ENCODE measurements around the gene SUGT1.

SUGT1 gene

GRCh38 chr13:52737965-52738364, 85.3 kb downstream of the SUGT1 start:
- no peaks in the 10 kb centered on the region for H3F3A ChIP-seq (ENCODE audit: insufficient read depth, low read length)
- no peak overlapping the region for H2AFZ ChIP-seq (ENCODE audit: low read length)
- H3K27ac ChIP-seq (ENCODE audit: low read depth, low read length, poor library complexity, severe bottlenecking): no peak overlapping the region
- no peak overlapping the region for H3K4me3 ChIP-seq (ENCODE audit: low read depth, low read length, poor library complexity, severe bottlenecking)
- TF ChIP-seq EZH2 (IDR thresholded peaks at IDR 0.05; ENCODE audit: borderline replicate concordance, low read length) (no peak), CTCF (IDR thresholded peaks at IDR 0.05; ENCODE audit: low read length) (no peak)
- no peak overlapping the region for H3K4me2 ChIP-seq (ENCODE audit: low read length)
- no peaks in the 10 kb centered on the region for H3K4me1 ChIP-seq (ENCODE audit: insufficient read depth, low read length, severe bottlenecking)
- no peaks in the 10 kb centered on the region for H3K36me3 ChIP-seq (ENCODE audit: insufficient read depth, low read length)
- no peaks in the 10 kb centered on the region for H3K27me3 ChIP-seq (ENCODE audit: insufficient read depth, low read length)
- no peaks in the 10 kb centered on the region for H3K9me3 ChIP-seq (ENCODE audit: low read length)
- H3K79me2 ChIP-seq (ENCODE audit: insufficient read depth, low read length): no peaks in the 10 kb centered on the region
- H3K9me2 ChIP-seq (ENCODE audit: low read depth, low read length): no peaks in the 10 kb centered on the region
- H4K20me1 ChIP-seq (ENCODE audit: insufficient read depth, low read length): no peaks in the 10 kb centered on the region
- H3K9ac ChIP-seq (ENCODE audit: low read length): no peak overlapping the region

GRCh38 chr13:52738719-52739467, 86.3 kb downstream of the SUGT1 start:
- no peaks in the 10 kb centered on the region for H3F3A ChIP-seq (ENCODE audit: insufficient read depth, low read length)
- H3K4me2 ChIP-seq (ENCODE audit: low read length): no peak overlapping the region
- H3K4me1 ChIP-seq (ENCODE audit: insufficient read depth, low read length, severe bottlenecking): no peaks in the 10 kb centered on the region
- H3K4me3 ChIP-seq (ENCODE audit: low read depth, low read length, poor library complexity, severe bottlenecking): no peak overlapping the region
- no peak overlapping the region for H2AFZ ChIP-seq (ENCODE audit: low read length)
- no peaks in the 10 kb centered on the region for H4K20me1 ChIP-seq (ENCODE audit: insufficient read depth, low read length)
- H3K9ac ChIP-seq (ENCODE audit: low read length): no peak overlapping the region
- TF ChIP-seq EZH2 (IDR thresholded peaks at IDR 0.05; ENCODE audit: borderline replicate concordance, low read length): no peak
- no peak for TF ChIP-seq CTCF (IDR thresholded peaks at IDR 0.05; ENCODE audit: low read length)
- no peaks in the 10 kb centered on the region for H3K9me2 ChIP-seq (ENCODE audit: low read depth, low read length)
- H3K36me3 ChIP-seq (ENCODE audit: insufficient read depth, low read length): no peaks in the 10 kb centered on the region
- no peaks in the 10 kb centered on the region for H3K27me3 ChIP-seq (ENCODE audit: insufficient read depth, low read length)
- H3K27ac ChIP-seq (ENCODE audit: low read depth, low read length, poor library complexity, severe bottlenecking): no peak overlapping the region
- H3K9me3 ChIP-seq (ENCODE audit: low read length): no peaks in the 10 kb centered on the region
- H3K79me2 ChIP-seq (ENCODE audit: insufficient read depth, low read length): no peaks in the 10 kb centered on the region

DNA sequence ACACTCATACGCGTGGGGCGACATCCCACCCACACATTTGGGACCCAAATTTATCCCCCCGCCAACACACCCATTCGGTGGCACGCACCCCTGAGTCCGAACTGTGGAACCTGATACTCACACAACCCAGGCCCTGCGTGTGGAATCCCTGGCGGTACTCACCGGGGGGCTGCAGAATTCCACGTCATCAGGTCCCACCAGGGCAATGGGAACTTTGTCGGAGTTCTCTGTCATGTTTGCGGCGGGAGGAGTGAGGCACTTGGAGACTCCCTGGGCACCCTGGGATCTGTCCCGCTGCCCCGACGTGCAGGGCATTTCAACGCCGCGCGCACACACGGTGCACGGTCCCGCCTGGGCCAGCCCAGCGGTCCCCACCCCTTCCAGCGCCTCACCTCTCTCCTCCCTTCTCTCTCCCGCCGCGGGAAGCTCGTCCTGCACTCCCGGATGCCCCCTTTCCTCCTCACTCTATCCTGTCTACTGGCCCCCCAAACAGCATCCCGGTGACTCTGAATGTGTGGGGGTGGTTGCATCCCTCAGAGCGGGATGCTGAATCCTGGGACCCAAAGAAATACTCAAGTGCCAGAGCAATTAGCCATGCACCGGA, 86.9 kb downstream of the SUGT1 start, which contains the start of gene CNMD:
CNMD (minus strand) TSS at position 353 of the 604 bp plus-strand sequence; CDS start at position 234, 119 bp downstream.
- no peaks in the 10 kb centered on the region for H4K20me1 ChIP-seq (ENCODE audit: insufficient read depth, low read length)
- no peaks in the 10 kb centered on the region for H3K79me2 ChIP-seq (ENCODE audit: insufficient read depth, low read length)
- H3K9me3 ChIP-seq (ENCODE audit: low read length): no peaks in the 10 kb centered on the region
- no peak within 1 kb of the TSS for H3K4me2 ChIP-seq (ENCODE audit: low read length)
- H3F3A ChIP-seq (ENCODE audit: insufficient read depth, low read length): no peaks in the 10 kb centered on the region
- H3K36me3 ChIP-seq (ENCODE audit: insufficient read depth, low read length): no peaks in the 10 kb centered on the region
- TF ChIP-seq CTCF (IDR thresholded peaks at IDR 0.05; ENCODE audit: low read length): no peak
- TF ChIP-seq EZH2 (IDR thresholded peaks at IDR 0.05; ENCODE audit: borderline replicate concordance, low read length): no peak
- H3K4me3 ChIP-seq (ENCODE audit: low read depth, low read length, poor library complexity, severe bottlenecking): no peak within 1 kb of the TSS
- no peaks in the 10 kb centered on the region for H3K4me1 ChIP-seq (ENCODE audit: insufficient read depth, low read length, severe bottlenecking)
- no peaks in the 10 kb centered on the region for H3K27me3 ChIP-seq (ENCODE audit: insufficient read depth, low read length)
- no peaks in the 10 kb centered on the region for H3K9me2 ChIP-seq (ENCODE audit: low read depth, low read length)
- no peak within 1 kb of the TSS for H3K27ac ChIP-seq (ENCODE audit: low read depth, low read length, poor library complexity, severe bottlenecking)
- no peak within 1 kb of the TSS for H3K9ac ChIP-seq (ENCODE audit: low read length)
- H2AFZ ChIP-seq (ENCODE audit: low read length): no peak within 1 kb of the TSS
